Measurements from ENCODE around the gene PRRX2. TPM values are rescaled to one million over a fixed set of nuclear protein-coding genes. Genes with fewer than 3 reads are reported as not detected.

Gene PRRX2
- total RNA-seq, 1 experiment from 2014 or later, result 10.7 TPM

DNA sequence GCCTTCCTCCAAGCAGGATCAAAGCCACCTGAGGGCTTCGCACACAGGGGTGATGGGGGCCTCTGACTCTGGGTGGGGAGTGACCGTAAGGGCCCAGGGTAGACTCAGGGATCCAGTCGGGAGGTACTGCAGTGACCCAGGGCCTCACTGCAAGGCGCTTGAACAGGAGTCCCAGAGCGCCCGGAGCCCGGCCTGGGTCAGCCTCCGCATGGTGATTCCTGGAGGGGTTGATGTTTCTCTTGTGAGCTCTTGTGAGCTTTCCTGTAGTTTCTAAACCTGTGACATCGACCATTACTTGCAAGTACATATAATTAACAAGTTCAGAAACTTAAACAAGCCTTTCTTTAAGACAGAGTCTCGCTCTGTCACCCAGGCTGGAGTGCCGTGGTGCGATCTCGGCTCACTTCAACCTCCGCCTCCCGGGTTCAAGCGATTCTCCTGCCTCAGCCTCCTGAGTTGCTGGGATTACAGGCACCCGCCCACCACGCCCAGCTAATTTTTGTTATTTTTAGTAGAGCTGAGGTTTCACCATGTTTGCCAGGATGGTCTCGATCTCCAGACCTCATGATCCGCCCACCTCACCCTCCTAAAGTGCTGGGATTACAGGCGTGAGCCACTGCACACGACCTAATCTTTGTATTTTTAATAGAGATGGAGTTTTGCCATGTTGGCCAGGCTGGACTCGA is 67.6 kb downstream of the PRRX2 start (continued):
- TF ChIP-seq GABPB1 (CRISPR knock-in tag; IDR thresholded peaks at IDR 0.05) (no peak), IRF2 (CRISPR knock-in tag; IDR thresholded peaks at IDR 0.05; ENCODE audit: borderline replicate concordance, low read depth) (no peak), MXD4 (CRISPR knock-in tag; IDR thresholded peaks at IDR 0.05; ENCODE audit: borderline replicate concordance) (no peak), OVOL2 (CRISPR knock-in tag; IDR thresholded peaks at IDR 0.05; ENCODE audit: borderline replicate concordance) (no peak), SMAD4 (CRISPR knock-in tag; IDR thresholded peaks at IDR 0.05) (no peak)

DNA sequence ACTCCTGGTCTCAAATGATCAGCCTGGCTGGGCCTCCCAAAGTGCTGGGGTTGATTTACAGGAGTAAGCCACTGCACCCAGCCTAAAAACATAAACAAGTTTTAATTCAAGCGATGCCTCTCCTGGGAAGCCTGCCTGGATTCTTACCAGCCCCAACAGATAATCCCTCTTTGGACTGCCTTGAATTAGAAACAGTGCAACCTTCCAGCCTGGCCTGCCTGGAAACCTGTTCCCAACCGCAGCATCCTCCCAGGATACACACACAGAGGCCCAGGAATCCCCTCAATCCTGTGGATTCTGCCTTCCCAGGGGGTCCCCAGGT is 68.1 kb downstream of the PRRX2 start:
- no peaks in the 10 kb centered on the region; the same call in 1 of the 2 replicates for H3K27me3 Mint-ChIP-seq (ENCODE audit: low read depth)
- ATAC-seq (no peak), DNase-seq (ENCODE audit: low spot score) (no peak)
- no peak overlapping the region for H3K4me3 Mint-ChIP-seq
- peaks cover 7% of the 10 kb centered on the region for H3K4me1 Mint-ChIP-seq
- CTCF ChIA-PET, result interaction anchor here (1.0 kb wide), 1 partner anchor 13 kb away, joined by 4 read pairs; no protein-coding TSS in a partner anchor
- no peaks in the 10 kb centered on the region for H3K9me3 Mint-ChIP-seq
- POLR2A ChIA-PET, result no interaction called here
- TF ChIP-seq ZNF232 (CRISPR knock-in tag; IDR thresholded peaks at IDR 0.05), result no peak
- TF ChIP-seq ELF4 (CRISPR knock-in tag; IDR thresholded peaks at IDR 0.05; ENCODE audit: low read depth), result no peak
- no peak for TF ChIP-seq PREB (CRISPR knock-in tag; IDR thresholded peaks at IDR 0.05; ENCODE audit: borderline replicate concordance)
- TF ChIP-seq, protein P1, sequence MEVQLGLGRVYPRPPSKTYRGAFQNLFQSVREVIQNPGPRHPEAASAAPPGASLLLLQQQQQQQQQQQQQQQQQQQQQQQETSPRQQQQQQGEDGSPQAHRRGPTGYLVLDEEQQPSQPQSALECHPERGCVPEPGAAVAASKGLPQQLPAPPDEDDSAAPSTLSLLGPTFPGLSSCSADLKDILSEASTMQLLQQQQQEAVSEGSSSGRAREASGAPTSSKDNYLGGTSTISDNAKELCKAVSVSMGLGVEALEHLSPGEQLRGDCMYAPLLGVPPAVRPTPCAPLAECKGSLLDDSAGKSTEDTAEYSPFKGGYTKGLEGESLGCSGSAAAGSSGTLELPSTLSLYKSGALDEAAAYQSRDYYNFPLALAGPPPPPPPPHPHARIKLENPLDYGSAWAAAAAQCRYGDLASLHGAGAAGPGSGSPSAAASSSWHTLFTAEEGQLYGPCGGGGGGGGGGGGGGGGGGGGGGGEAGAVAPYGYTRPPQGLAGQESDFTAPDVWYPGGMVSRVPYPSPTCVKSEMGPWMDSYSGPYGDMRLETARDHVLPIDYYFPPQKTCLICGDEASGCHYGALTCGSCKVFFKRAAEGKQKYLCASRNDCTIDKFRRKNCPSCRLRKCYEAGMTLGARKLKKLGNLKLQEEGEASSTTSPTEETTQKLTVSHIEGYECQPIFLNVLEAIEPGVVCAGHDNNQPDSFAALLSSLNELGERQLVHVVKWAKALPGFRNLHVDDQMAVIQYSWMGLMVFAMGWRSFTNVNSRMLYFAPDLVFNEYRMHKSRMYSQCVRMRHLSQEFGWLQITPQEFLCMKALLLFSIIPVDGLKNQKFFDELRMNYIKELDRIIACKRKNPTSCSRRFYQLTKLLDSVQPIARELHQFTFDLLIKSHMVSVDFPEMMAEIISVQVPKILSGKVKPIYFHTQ (CRISPR knock-in tag; IDR thresholded peaks at IDR 0.05), result no peak
- TF ChIP-seq ETV6 (CRISPR knock-in tag; IDR thresholded peaks at IDR 0.05), result no peak
- TF ChIP-seq, protein P2, sequence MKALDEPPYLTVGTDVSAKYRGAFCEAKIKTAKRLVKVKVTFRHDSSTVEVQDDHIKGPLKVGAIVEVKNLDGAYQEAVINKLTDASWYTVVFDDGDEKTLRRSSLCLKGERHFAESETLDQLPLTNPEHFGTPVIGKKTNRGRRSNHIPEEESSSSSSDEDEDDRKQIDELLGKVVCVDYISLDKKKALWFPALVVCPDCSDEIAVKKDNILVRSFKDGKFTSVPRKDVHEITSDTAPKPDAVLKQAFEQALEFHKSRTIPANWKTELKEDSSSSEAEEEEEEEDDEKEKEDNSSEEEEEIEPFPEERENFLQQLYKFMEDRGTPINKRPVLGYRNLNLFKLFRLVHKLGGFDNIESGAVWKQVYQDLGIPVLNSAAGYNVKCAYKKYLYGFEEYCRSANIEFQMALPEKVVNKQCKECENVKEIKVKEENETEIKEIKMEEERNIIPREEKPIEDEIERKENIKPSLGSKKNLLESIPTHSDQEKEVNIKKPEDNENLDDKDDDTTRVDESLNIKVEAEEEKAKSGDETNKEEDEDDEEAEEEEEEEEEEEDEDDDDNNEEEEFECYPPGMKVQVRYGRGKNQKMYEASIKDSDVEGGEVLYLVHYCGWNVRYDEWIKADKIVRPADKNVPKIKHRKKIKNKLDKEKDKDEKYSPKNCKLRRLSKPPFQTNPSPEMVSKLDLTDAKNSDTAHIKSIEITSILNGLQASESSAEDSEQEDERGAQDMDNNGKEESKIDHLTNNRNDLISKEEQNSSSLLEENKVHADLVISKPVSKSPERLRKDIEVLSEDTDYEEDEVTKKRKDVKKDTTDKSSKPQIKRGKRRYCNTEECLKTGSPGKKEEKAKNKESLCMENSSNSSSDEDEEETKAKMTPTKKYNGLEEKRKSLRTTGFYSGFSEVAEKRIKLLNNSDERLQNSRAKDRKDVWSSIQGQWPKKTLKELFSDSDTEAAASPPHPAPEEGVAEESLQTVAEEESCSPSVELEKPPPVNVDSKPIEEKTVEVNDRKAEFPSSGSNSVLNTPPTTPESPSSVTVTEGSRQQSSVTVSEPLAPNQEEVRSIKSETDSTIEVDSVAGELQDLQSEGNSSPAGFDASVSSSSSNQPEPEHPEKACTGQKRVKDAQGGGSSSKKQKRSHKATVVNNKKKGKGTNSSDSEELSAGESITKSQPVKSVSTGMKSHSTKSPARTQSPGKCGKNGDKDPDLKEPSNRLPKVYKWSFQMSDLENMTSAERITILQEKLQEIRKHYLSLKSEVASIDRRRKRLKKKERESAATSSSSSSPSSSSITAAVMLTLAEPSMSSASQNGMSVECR (CRISPR knock-in tag; IDR thresholded peaks at IDR 0.05; ENCODE audit: borderline replicate concordance), result no peak
- no peak for TF ChIP-seq TP53 (CRISPR knock-in tag; IDR thresholded peaks at IDR 0.05)
- TF ChIP-seq ATF3 (CRISPR knock-in tag; conservative IDR thresholded peaks at IDR 0.05), result no peak
- TF ChIP-seq, protein P3, sequence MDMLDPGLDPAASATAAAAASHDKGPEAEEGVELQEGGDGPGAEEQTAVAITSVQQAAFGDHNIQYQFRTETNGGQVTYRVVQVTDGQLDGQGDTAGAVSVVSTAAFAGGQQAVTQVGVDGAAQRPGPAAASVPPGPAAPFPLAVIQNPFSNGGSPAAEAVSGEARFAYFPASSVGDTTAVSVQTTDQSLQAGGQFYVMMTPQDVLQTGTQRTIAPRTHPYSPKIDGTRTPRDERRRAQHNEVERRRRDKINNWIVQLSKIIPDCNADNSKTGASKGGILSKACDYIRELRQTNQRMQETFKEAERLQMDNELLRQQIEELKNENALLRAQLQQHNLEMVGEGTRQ (CRISPR knock-in tag; IDR thresholded peaks at IDR 0.05), result no peak
- TF ChIP-seq E2F4 (CRISPR knock-in tag; IDR thresholded peaks at IDR 0.05; ENCODE audit: borderline replicate concordance, low read depth), result no peak
- TF ChIP-seq AFF4 (CRISPR knock-in tag; IDR thresholded peaks at IDR 0.05; ENCODE audit: borderline replicate concordance), result no peak
- TF ChIP-seq NR3C1 (CRISPR knock-in tag; conservative IDR thresholded peaks at IDR 0.05; ENCODE audit: low read depth), result no peak
- TF ChIP-seq, protein P4, sequence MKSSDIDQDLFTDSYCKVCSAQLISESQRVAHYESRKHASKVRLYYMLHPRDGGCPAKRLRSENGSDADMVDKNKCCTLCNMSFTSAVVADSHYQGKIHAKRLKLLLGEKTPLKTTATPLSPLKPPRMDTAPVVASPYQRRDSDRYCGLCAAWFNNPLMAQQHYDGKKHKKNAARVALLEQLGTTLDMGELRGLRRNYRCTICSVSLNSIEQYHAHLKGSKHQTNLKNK (CRISPR knock-in tag; IDR thresholded peaks at IDR 0.05), result no peak
- no peak for TF ChIP-seq ZBTB43 (CRISPR knock-in tag; IDR thresholded peaks at IDR 0.05)
- H3K27ac Mint-ChIP-seq, result no peak overlapping the region
- H3K36me3 Mint-ChIP-seq, result no peaks in the 10 kb centered on the region

All from WTC11 (cell line).